ENCODE measurements around the gene KRT82. TPM values are rescaled to one million over a fixed set of nuclear protein-coding genes. Genes with fewer than 3 reads are reported as not detected.

The KRT82 gene
- polyA plus RNA-seq, 2 of the 4 experiments (the other 2 are of a cell fraction), result not detected

GRCh38 chr12:52385226-52385702, 20.9 kb downstream of the KRT82 start, which contains the start of gene KRT84:
TSS of gene KRT84 (minus strand) at chr12:52385652. CDS start at chr12:52385585, 67 bp downstream.
- 0 out of 3 replicates have a peak, but pooled peaks cover 4% of the 10 kb centered on the region for H3K4me1 ChIP-seq
- no peak within 1 kb of the TSS for H3K27ac ChIP-seq
- DNase-seq (ENCODE audit: low read depth in 1 of 2, low spot score in 1 of 2), result no peak
- FAIRE-seq, result no peak
- H3K9me3 ChIP-seq, result no peaks in the 10 kb centered on the region
- ChIA-PET CTCF (interaction anchor here (0.9 to 46.1 kb wide), 8 partner anchors 11 to 595 kb away, joined by 3 to 1221 read pairs (median 4); no protein-coding TSS in a partner anchor), POLR2A (no interaction called here)
- no peak within 1 kb of the TSS for H3K4me3 ChIP-seq
- TF ChIP-seq ELK1 (IDR thresholded peaks at IDR 0.05; ENCODE audit: low read depth, low read length) (no peak), FOSL2 (IDR thresholded peaks at IDR 0.05) (no peak), FOSL2 (CRISPR knock-in tag; IDR thresholded peaks at IDR 0.05) (no peak)
- WGBS (ENCODE audit: missing lambda C conversion rate), result 91% methylated on average over 11 of the region's 11 CpGs
- ATAC-seq, result no peak
- H3K4me2 ChIP-seq, result no peak within 1 kb of the TSS

- FAIRE-seq, result no peak
- H3K4me2 ChIP-seq, result no peak overlapping the region
- H3K9me3 ChIP-seq, result no peaks in the 10 kb centered on the region
- ChIA-PET POLR2A (interaction anchor here (0.7 kb wide), 1 partner anchor 39 kb away, joined by 3 read pairs; no protein-coding TSS in a partner anchor), CTCF (interaction anchor here (1.0 to 46.1 kb wide), 7 partner anchors 8 to 597 kb away, joined by 3 to 1221 read pairs (median 4); no protein-coding TSS in a partner anchor)
- DNase-seq (ENCODE audit: low read depth in 1 of 2, low spot score in 1 of 2), result no peak
- 82% methylated on average over 3 of the region's 3 CpGs for WGBS (ENCODE audit: missing lambda C conversion rate)
- H3K4me1 ChIP-seq, result no peaks in the 10 kb centered on the region
- no peak for TF ChIP-seq ZFP36 (IDR thresholded peaks at IDR 0.05; ENCODE audit: borderline replicate concordance, partially characterized antibody)
- TF ChIP-seq KDM5A (IDR thresholded peaks at IDR 0.05), result no peak
- no peak for TF ChIP-seq HEYL (CRISPR knock-in tag; IDR thresholded peaks at IDR 0.05)
- TF ChIP-seq ZC3H11A (IDR thresholded peaks at IDR 0.05), result no peak
- no peak overlapping the region for H3K27ac ChIP-seq
- H3K4me3 ChIP-seq, result no peak overlapping the region
- ATAC-seq, result no peak
Observed at GRCh38 chr12:52383331-52383730, 22.8 kb downstream of the KRT82 start.

- Histone ChIP-seq H3K4me1 (no peaks in the 10 kb centered on the region), H3K27ac (no peak overlapping the region), H3K9me3 (no peaks in the 10 kb centered on the region), H3K4me2 (no peak overlapping the region), H3K4me3 (no peak overlapping the region)
- POLR2A ChIA-PET, result no interaction called here
- no peak for ATAC-seq
- peak; percentile 49 for FAIRE-seq
- WGBS (ENCODE audit: missing lambda C conversion rate), result 82% methylated on average over 2 of the region's 2 CpGs
- no peak for TF ChIP-seq MAX (IDR thresholded peaks at IDR 0.05)
- no peak for TF ChIP-seq HMGXB4 (CRISPR knock-in tag; IDR thresholded peaks at IDR 0.05; ENCODE audit: borderline replicate concordance)
- TF ChIP-seq ELK1 (IDR thresholded peaks at IDR 0.05; ENCODE audit: low read depth, low read length), result no peak
- TF ChIP-seq RAD21 (conservative IDR thresholded peaks at IDR 0.05 in 1 of 2, IDR thresholded peaks at IDR 0.05 in 1 of 2), result no peak
- no peak for TF ChIP-seq FOSL2 (IDR thresholded peaks at IDR 0.05)
- TF ChIP-seq FOSL2 (CRISPR knock-in tag; IDR thresholded peaks at IDR 0.05), result no peak
- TF ChIP-seq SREBF2 (IDR thresholded peaks at IDR 0.05), result no peak
- TF ChIP-seq TFCP2L1 (CRISPR knock-in tag; IDR thresholded peaks at IDR 0.05), result no peak
- no peak for TF ChIP-seq BHLHE40 (IDR thresholded peaks at IDR 0.05; ENCODE audit: low read depth, low read length)
- no peak for TF ChIP-seq EP300 (IDR thresholded peaks at IDR 0.05)
- no peak for TF ChIP-seq EHMT2 (IDR thresholded peaks at IDR 0.05; ENCODE audit: low read depth)
- no peak for TF ChIP-seq HEYL (CRISPR knock-in tag; IDR thresholded peaks at IDR 0.05)
- CTCF ChIA-PET, result interaction anchor here (0.7 to 46.1 kb wide), 9 partner anchors 9 to 491 kb away, joined by 3 to 1221 read pairs (median 4); no protein-coding TSS in a partner anchor
- DNase-seq (ENCODE audit: low read depth in 1 of 2, low spot score in 1 of 2), result no peak
Observed at GRCh38 chr12:52382854-52383253, 23.3 kb downstream of the KRT82 start.
